Peyer's patch (tissue), 4 donors: ENCODE measurements around the gene OTOP3.

ENCODE experiments used
- CTCF ChIP-seq, 6 experiments: fragments of 450-650 bp in 4 of 6; fragments of 200-600 bp in 2 of 6; sonication (generic) in 1 of 6; IDR thresholded peaks; one replicate each; pipeline ENCODE4 v1.5.1; 2017 to 2019; ENCODE audit warnings: antibody characterized with exemption in 6 of 6, mild to moderate bottlenecking in 3 of 6, moderate library complexity in 1 of 6
- POLR2A ChIP-seq, 2 donors: fragments of 450-650 bp; IDR thresholded peaks; one replicate each; pipeline ENCODE4 v1.5.1; 2017; ENCODE audit warnings: antibody characterized with exemption in 2 of 2, mild to moderate bottlenecking in 2 of 2, moderate library complexity in 2 of 2

- no peak for TF ChIP-seq POLR2A (IDR thresholded peaks at IDR 0.05)
- TF ChIP-seq CTCF (IDR thresholded peaks at IDR 0.05), result no peak
Observed at GRCh38 chr17:74964246-74964761, 28.6 kb downstream of the OTOP3 start.
